ENCODE data around the gene VASH1. TPM values are rescaled to one million over a fixed set of nuclear protein-coding genes. Genes with fewer than 3 reads are reported as not detected.

Gene VASH1
- total RNA-seq, 4 donors from 2014 or later: 1.9 to 7.5 (median 3.6) TPM

DNA sequence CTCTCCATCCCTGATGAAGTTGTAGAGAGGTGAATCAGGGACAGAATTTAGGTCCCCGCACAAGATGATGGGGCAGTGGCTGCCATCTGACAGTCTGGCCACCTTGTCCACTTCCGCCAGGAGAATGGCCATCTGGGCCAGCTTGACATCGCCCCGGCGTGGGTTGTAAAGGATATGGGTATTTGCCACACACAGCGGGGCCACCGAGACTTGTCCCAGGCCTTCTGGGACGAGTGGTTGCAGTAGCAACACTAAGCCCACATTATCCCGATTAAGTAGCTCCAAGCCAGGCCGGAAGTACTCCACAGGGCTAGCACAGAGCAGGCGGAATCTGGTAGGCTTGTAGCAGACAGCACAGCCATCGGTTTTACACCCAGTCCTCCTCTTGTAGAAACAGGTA lies 45.2 kb downstream of the VASH1 start:
- Histone ChIP-seq H3K4me3 (no peak overlapping the region), H3K4me1 (peaks cover 3 to 13% (median 7%) of the 10 kb centered on the region in 4 donors), H3K27me3 (no peaks in the 10 kb centered on the region), H3K9me3 (no peaks in the 10 kb centered on the region), H3K36me3 (peaks cover 0 to 42% (median 18%) of the 10 kb centered on the region in 4 donors), H3K27ac (no peak overlapping the region)
- in situ Hi-C loops (cut with MboI; ENCODE audit: low pct_ligation_motif_present in 1 of 4, low pct_unique_long_range_greater_than_20kb in 1 of 4, low sequenced_read_pairs in 3 of 4) (no loop called here), intact Hi-C loops (cut with DNase I; ENCODE audit: low total_unique reads) (no loop called here)
- 96% methylated on average over 12 of the region's 12 CpGs; no CpG with 5 or more reads in 1 of the 2 donors for WGBS, 2 donors (ENCODE audit: low coverage in 1 of 2)
- no peak for DNase-seq
- TF ChIP-seq EP300 (IDR thresholded peaks at IDR 0.05; ENCODE audit: low read depth) (no peak), POLR2A (IDR thresholded peaks at IDR 0.05) (no peak), POLR2AphosphoS5 (IDR thresholded peaks at IDR 0.05) (no peak)
- TF ChIP-seq, protein P1, sequence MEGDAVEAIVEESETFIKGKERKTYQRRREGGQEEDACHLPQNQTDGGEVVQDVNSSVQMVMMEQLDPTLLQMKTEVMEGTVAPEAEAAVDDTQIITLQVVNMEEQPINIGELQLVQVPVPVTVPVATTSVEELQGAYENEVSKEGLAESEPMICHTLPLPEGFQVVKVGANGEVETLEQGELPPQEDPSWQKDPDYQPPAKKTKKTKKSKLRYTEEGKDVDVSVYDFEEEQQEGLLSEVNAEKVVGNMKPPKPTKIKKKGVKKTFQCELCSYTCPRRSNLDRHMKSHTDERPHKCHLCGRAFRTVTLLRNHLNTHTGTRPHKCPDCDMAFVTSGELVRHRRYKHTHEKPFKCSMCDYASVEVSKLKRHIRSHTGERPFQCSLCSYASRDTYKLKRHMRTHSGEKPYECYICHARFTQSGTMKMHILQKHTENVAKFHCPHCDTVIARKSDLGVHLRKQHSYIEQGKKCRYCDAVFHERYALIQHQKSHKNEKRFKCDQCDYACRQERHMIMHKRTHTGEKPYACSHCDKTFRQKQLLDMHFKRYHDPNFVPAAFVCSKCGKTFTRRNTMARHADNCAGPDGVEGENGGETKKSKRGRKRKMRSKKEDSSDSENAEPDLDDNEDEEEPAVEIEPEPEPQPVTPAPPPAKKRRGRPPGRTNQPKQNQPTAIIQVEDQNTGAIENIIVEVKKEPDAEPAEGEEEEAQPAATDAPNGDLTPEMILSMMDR (IDR thresholded peaks at IDR 0.05): no peak

DNA sequence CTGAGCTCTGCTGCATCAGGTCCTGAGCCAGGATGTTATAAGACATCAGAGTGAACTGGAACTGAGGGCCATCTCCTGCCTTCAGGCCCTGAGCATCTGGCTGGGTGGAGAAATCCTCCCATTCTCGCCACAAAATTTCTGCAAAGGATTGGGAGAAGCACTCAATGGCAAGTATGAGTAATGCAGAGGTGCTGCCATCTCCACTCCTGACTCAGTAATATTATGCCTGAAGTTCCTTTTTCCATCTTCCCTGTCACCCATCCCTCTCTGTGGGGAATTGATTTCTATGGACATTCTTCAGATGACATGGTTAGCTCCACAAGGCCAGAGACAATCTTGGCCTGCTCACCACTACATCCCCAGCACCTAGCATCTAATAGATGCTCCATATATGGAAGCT lies 46.7 kb downstream of the VASH1 start:
- Histone ChIP-seq H3K9me3 (no peaks in the 10 kb centered on the region), H3K4me1 (peaks cover 3 to 19% (median 13%) of the 10 kb centered on the region in 4 donors), H3K27ac (no peak overlapping the region), H3K4me3 (no peak overlapping the region), H3K36me3 (peaks cover 0 to 30% (median 11%) of the 10 kb centered on the region in 4 donors), H3K27me3 (no peaks in the 10 kb centered on the region)
- 83% methylated on average over 1 of the region's 1 CpG; no CpG with 5 or more reads in 1 of the 2 donors for WGBS, 2 donors (ENCODE audit: low coverage in 1 of 2)
- TF ChIP-seq POLR2A (IDR thresholded peaks at IDR 0.05): no peak
- no peak for DNase-seq
- in situ Hi-C loops (cut with MboI; ENCODE audit: low pct_ligation_motif_present in 1 of 4, low pct_unique_long_range_greater_than_20kb in 1 of 4, low sequenced_read_pairs in 3 of 4): no loop called here
- intact Hi-C loops (cut with DNase I; ENCODE audit: low total_unique reads): no loop called here

DNA sequence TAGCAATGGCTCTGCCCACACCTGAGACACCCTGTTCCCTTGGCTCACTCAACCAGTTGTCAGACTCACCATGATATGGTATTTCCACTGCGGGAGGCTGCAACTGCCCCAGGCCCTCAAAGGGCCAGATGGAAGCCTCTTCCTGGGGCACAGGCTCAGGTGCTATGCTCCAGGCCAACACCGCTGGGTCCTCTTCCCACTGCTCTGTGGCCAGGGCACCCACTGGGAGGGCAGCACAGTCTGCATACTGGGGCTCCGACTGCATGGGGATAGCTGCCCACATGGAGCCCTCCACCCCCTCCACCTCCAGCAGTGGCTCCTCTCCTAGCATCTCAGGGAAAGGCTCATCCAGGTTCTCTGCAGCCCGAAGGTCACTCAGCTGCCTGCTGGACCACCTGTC lies 47.7 kb downstream of the VASH1 start:
- in situ Hi-C loops (cut with MboI; ENCODE audit: low pct_ligation_motif_present in 1 of 4, low pct_unique_long_range_greater_than_20kb in 1 of 4, low sequenced_read_pairs in 3 of 4): no loop called here
- TF ChIP-seq POLR2AphosphoS5 (IDR thresholded peaks at IDR 0.05): no peak
- no peak for TF ChIP-seq EP300 (IDR thresholded peaks at IDR 0.05; ENCODE audit: low read depth)
- TF ChIP-seq POLR2A (IDR thresholded peaks at IDR 0.05): no peak
- TF ChIP-seq, protein P1 (IDR thresholded peaks at IDR 0.05): no peak
- WGBS, 2 donors (ENCODE audit: low coverage in 1 of 2): 93% methylated on average over 4 of the region's 4 CpGs; no CpG with 5 or more reads in 1 of the 2 donors
- no peak overlapping the region for H3K27ac ChIP-seq
- intact Hi-C loops (cut with DNase I; ENCODE audit: low total_unique reads): no loop called here
- DNase-seq: no peak
- no peak overlapping the region for H3K4me3 ChIP-seq
- H3K27me3 ChIP-seq: no peaks in the 10 kb centered on the region
- H3K9me3 ChIP-seq: no peaks in the 10 kb centered on the region
- H3K4me1 ChIP-seq: peaks cover 3 to 23% (median 13%) of the 10 kb centered on the region in 4 donors
- peaks cover 0 to 25% (median 6%) of the 10 kb centered on the region in 4 donors for H3K36me3 ChIP-seq

DNA sequence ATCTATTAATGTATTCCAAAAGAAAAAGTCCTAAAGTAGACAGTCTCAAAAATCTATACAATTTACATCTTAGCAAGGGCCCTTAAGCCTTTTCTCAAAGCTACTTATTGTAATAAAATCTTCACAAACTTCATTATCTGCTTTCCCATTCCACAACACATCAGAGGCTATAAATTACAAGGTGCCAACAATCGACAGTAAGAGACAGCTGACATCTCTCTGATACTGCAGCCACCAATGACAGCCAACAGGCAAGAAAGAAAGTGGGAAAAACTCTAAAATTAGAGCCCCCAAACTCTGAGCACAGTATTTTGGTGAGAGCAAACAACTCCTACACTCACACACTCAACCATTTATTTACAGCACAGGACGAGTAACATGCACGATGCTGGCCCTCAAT lies 49.3 kb downstream of the VASH1 start:
- H3K27me3 ChIP-seq: no peaks in the 10 kb centered on the region
- no peak for TF ChIP-seq EP300 (IDR thresholded peaks at IDR 0.05; ENCODE audit: low read depth)
- TF ChIP-seq POLR2A (IDR thresholded peaks at IDR 0.05): no peak
- TF ChIP-seq POLR2AphosphoS5 (IDR thresholded peaks at IDR 0.05): no peak
- TF ChIP-seq, protein P1 (IDR thresholded peaks at IDR 0.05): no peak
- H3K36me3 ChIP-seq: peaks cover 0 to 15% (median 6%) of the 10 kb centered on the region in 4 donors
- peak overlapping the region in 2 of 4 donors; percentile 84 to 89 for H3K4me3 ChIP-seq
- in situ Hi-C loops (cut with MboI; ENCODE audit: low pct_ligation_motif_present in 1 of 4, low pct_unique_long_range_greater_than_20kb in 1 of 4, low sequenced_read_pairs in 3 of 4): no loop called here
- no peaks in the 10 kb centered on the region for H3K9me3 ChIP-seq
- H3K4me1 ChIP-seq: peaks cover 3 to 23% (median 13%) of the 10 kb centered on the region in 4 donors
- DNase-seq: no peak
- H3K27ac ChIP-seq: peak overlapping the region in 3 of 4 donors; percentile 86 to 92 (median 89)
- 23 to 31% methylated on average over 3 of the region's 3 CpGs for WGBS, 2 donors (ENCODE audit: low coverage in 1 of 2)
- intact Hi-C loops (cut with DNase I; ENCODE audit: low total_unique reads): no loop called here

DNA sequence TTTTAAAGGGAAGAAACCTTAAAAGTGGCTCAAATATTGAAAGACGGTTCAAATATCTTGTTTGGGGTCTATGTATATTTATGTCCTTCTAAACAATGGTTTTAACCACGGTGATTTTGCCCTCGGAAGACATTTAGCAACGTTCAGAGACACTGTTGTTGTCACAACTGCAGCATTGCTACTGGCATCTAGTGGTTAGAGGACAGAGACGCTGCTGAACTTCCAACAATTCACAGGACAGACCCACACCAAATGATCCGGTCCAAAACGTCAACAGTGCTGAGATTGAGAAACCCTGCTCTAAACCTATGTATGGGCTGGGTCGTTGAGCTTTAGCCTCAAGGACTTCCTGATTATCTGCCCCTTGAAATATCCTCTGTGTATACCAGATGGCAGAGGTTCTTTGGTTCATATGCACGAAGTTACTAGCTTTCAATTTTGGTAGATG lies 49.7 kb downstream of the VASH1 start:
- TF ChIP-seq, protein P1 (IDR thresholded peaks at IDR 0.05): peak in 3 of 5 experiments; percentile 17 to 28 (median 25)
- TF ChIP-seq EP300 (IDR thresholded peaks at IDR 0.05; ENCODE audit: low read depth) (no peak), POLR2AphosphoS5 (IDR thresholded peaks at IDR 0.05) (no peak), POLR2A (IDR thresholded peaks at IDR 0.05) (no peak)
- in situ Hi-C loops (cut with MboI; ENCODE audit: low pct_ligation_motif_present in 1 of 4, low pct_unique_long_range_greater_than_20kb in 1 of 4, low sequenced_read_pairs in 3 of 4): no loop called here
- 7 to 8% methylated on average over 6 to 9 of the region's 9 CpGs for WGBS, 2 donors (ENCODE audit: low coverage in 1 of 2)
- DNase-seq: peak; percentile 27
- H3K4me3 ChIP-seq: peak overlapping the region in 2 of 4 donors; percentile 84 to 89
- H3K27me3 ChIP-seq: no peaks in the 10 kb centered on the region
- peaks cover 0 to 12% (median 6%) of the 10 kb centered on the region in 4 donors for H3K36me3 ChIP-seq
- H3K27ac ChIP-seq: peak overlapping the region; percentile 86 to 94 (median 90)
- intact Hi-C loops (cut with DNase I; ENCODE audit: low total_unique reads): no loop called here
- peaks cover 3 to 23% (median 13%) of the 10 kb centered on the region in 4 donors for H3K4me1 ChIP-seq
- no peaks in the 10 kb centered on the region for H3K9me3 ChIP-seq
